CD4-positive, alpha-beta T cell treated with Interleukin-4 for 4 hours (primary cell): Measurements from ENCODE around the gene SDK1.
A peak's percentile ranks its signal among the peaks of the same experiment; 100 is the strongest.

Source experiments
- DNase-seq: peaks from one replicate; pipeline ENCODE4 v3.0.0-alpha.2; 2020

SDK1 gene

GRCh38 chr7:3425087-3425486 is 124.0 kb downstream of the SDK1 start:
- DNase-seq: no peak

GRCh38 chr7:3426064-3426463 is 125.0 kb downstream of the SDK1 start:
- DNase-seq: no peak

- no peak for DNase-seq
Observed at GRCh38 chr7:3427957-3428356, 126.9 kb downstream of the SDK1 start.

- no peak for DNase-seq
Observed at GRCh38 chr7:3429981-3430380, 128.9 kb downstream of the SDK1 start.

- DNase-seq: no peak
Observed at GRCh38 chr7:3430588-3430987, 129.5 kb downstream of the SDK1 start.

GRCh38 chr7:3431306-3431705 is 130.3 kb downstream of the SDK1 start:
- no peak for DNase-seq

- DNase-seq: no peak
Observed at GRCh38 chr7:3432911-3433310, 131.9 kb downstream of the SDK1 start.

- DNase-seq: no peak
Observed at GRCh38 chr7:3434611-3435010, 133.6 kb downstream of the SDK1 start.

- no peak for DNase-seq
Observed at GRCh38 chr7:3436112-3436511, 135.1 kb downstream of the SDK1 start.

GRCh38 chr7:3436746-3437145 is 135.7 kb downstream of the SDK1 start:
- no peak for DNase-seq

GRCh38 chr7:3437467-3437866 is 136.4 kb downstream of the SDK1 start:
- no peak for DNase-seq

- DNase-seq: no peak
Observed at GRCh38 chr7:3438352-3438751, 137.3 kb downstream of the SDK1 start.

GRCh38 chr7:3439333-3440030 is 138.4 kb downstream of the SDK1 start:
- DNase-seq: no peak

- no peak for DNase-seq
Observed at GRCh38 chr7:3440509-3440908, 139.5 kb downstream of the SDK1 start.

- DNase-seq: no peak
Observed at GRCh38 chr7:3443716-3444115, 142.7 kb downstream of the SDK1 start.

- no peak for DNase-seq
Observed at GRCh38 chr7:3446786-3447185, 145.7 kb downstream of the SDK1 start.

GRCh38 chr7:3451701-3452100 is 150.6 kb downstream of the SDK1 start:
- no peak for DNase-seq

- DNase-seq: no peak
Observed at GRCh38 chr7:3453398-3453797, 152.3 kb downstream of the SDK1 start.

GRCh38 chr7:3455806-3456595 is 154.9 kb downstream of the SDK1 start:
- DNase-seq: no peak

GRCh38 chr7:3459111-3459510 is 158.1 kb downstream of the SDK1 start:
- no peak for DNase-seq

- DNase-seq: peak; percentile 70
Observed at GRCh38 chr7:3461923-3462322, 160.9 kb downstream of the SDK1 start.

- DNase-seq: no peak
Observed at GRCh38 chr7:3463696-3464095, 162.6 kb downstream of the SDK1 start.

- DNase-seq: no peak
Observed at GRCh38 chr7:3464900-3465622, 164.0 kb downstream of the SDK1 start.

- no peak for DNase-seq
Observed at GRCh38 chr7:3466261-3466660, 165.2 kb downstream of the SDK1 start.
